Uterus (tissue), 4 donors: Measurements from ENCODE around the gene MESP2. TPM values are rescaled to one million over a fixed set of nuclear protein-coding genes. Genes with fewer than 3 reads are reported as not detected.

Source experiments
- DNase-seq, 2 donors: peaks; one replicate each; pipeline ENCODE4 v3.0.0-alpha.2; 2019 to 2020
- H3K27ac ChIP-seq, 2 donors: fragments of 200-600 bp; sonication (generic); 1 replicate in 1 of 2; 2 replicates in 1 of 2; pipeline ENCODE4 v1.5.1; 2016 to 2018
- H3K27me3 ChIP-seq, 2 donors: fragments of 200-600 bp; sonication (generic); one replicate each; pipeline ENCODE4 v1.5.1; 2018 to 2019; ENCODE audit warnings: control low read depth in 1 of 2
- H3K36me3 ChIP-seq, 2 donors: fragments of 200-600 bp; sonication (generic); one replicate each; pipeline ENCODE4 v1.5.1; 2019; ENCODE audit warnings: control low read depth in 1 of 2
- H3K4me1 ChIP-seq, 2 donors: fragments of 200-600 bp; sonication (generic); one replicate each; pipeline ENCODE4 v1.5.1; 2018 to 2019; ENCODE audit warnings: control low read depth in 1 of 2
- H3K4me3 ChIP-seq, 2 donors: fragments of 200-600 bp; sonication (generic); 1 replicate in 1 of 2; 2 replicates in 1 of 2; pipeline ENCODE4 v1.5.1; 2018 to 2019; ENCODE audit warnings: mild to moderate bottlenecking in 1 of 2
- H3K9me3 ChIP-seq, 2 donors: fragments of 200-600 bp; sonication (generic); one replicate each; pipeline ENCODE4 v1.5.1; 2019; ENCODE audit warnings: control low read depth in 1 of 2
- POLR2A ChIP-seq, 2 donors: fragments of 450-650 bp; IDR thresholded peaks; one replicate each; pipeline ENCODE4 v1.6.1; 2016; ENCODE audit warnings: antibody characterized with exemption in 2 of 2, mild to moderate bottlenecking in 1 of 2, moderate library complexity in 1 of 2
- intact Hi-C: fragments of 100-400 bp; cut with DNase I; formaldehyde crosslinking; loops from one replicate; pipeline ENCODE4 v1.15.1; 2023; ENCODE audit warnings: low total_unique reads
- total RNA-seq, 4 donors: library from RNA; depleted of rRNA in 3 of 4; stranded (reverse); fragments of >200 nt in 3 of 4; gene quantifications; one replicate each; pipeline versions ENCODE4 v1.1.0 to v1.2.4, GENCODE V29; 2014 to 2023
- TF ChIP-seq, protein P1 (sequence below), 4 experiments: fragments of 200-600 bp in 2 of 4; fragments of 450-650 bp in 2 of 4; sonication (generic) in 2 of 4; IDR thresholded peaks; one replicate each; pipeline ENCODE4 v1.5.1; 2016 to 2019; ENCODE audit warnings: antibody characterized with exemption in 4 of 4, mild to moderate bottlenecking in 2 of 4, moderate library complexity in 1 of 4
- donor health status: DM: yes; HTN: yes; CAD: no.

MESP2 gene
- total RNA-seq, 4 donors from 2014 or later: 0.21 TPM; not detected in 3

DNA sequence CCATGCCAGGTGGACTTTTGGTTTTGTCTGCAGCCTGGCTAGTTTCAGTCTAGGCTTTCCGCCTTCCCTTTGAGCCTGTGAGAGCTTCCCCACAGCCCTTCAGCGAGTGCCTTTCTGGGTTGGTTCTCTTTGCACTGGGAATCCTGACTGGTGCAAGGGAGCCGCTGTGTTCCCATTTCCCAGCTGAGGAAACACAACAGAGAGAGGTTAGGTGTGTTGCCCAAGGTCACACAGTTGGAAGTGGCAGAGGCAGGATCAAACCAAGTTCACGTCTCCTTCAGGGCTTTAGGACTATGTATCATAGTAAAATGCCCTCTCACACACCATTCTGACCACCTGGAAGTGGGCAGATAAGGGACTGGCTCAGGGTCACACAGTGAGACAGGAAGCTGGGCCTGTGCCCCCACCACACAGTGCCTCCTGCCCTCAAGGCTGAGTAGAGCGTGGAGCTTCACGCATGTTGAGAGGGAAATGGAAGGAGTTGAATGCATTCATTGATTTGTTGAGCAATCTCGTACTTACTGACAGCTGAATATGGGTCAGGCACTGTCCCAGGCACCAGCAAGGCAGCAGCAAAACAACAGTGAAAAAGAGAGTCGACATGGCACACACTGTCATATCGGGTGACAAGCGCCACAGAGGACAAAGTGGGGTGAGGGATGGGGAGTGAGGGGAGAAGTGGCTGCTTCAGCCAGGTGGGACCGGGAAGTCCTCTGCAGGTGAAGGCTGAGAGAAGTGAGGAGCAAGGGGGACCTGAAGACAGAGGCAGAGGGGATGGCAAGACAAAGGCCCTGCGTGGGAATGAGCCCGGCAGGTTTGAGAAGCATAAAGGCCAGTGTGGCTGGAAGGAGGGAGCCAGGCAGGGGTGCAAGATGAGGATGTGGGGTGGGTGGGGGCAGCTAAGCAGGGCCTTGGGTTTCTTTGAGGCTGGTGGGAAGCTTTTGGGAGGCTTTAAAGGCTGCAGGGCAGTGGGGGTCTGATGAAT lies 50.8 kb downstream of the MESP2 start:
- Histone ChIP-seq H3K36me3 (no peaks in the 10 kb centered on the region), H3K27me3 (no peaks in the 10 kb centered on the region)

DNA sequence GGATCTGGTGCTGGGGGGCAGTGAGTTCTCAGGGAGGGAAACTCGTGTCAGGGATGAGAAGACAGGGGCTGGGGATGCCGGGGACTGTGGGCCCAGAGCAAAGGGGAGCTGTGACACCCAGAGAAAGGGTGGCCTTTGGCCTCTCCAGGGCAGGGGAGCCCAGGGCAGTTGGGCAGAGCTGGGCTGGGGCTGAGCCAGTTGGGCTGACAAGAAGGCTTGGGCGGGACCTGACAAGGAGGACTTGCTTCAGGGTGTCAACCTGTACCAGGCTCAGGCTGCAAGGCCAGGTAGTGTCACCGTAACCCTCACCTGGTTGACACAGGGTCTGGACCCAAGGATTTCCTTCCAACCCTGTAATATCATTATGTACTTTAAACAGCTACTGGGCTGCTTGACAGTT lies 51.7 kb downstream of the MESP2 start:
- Histone ChIP-seq H3K27ac (peak overlapping the region in 1 of 2 donors; percentile 41), H3K4me1 (no peaks in the 10 kb centered on the region), H3K9me3 (no peaks in the 10 kb centered on the region), H3K36me3 (no peaks in the 10 kb centered on the region), H3K27me3 (no peaks in the 10 kb centered on the region), H3K4me3 (no peak overlapping the region)
- no peak for DNase-seq
- intact Hi-C loops: no loop called here
- TF ChIP-seq, protein P1, sequence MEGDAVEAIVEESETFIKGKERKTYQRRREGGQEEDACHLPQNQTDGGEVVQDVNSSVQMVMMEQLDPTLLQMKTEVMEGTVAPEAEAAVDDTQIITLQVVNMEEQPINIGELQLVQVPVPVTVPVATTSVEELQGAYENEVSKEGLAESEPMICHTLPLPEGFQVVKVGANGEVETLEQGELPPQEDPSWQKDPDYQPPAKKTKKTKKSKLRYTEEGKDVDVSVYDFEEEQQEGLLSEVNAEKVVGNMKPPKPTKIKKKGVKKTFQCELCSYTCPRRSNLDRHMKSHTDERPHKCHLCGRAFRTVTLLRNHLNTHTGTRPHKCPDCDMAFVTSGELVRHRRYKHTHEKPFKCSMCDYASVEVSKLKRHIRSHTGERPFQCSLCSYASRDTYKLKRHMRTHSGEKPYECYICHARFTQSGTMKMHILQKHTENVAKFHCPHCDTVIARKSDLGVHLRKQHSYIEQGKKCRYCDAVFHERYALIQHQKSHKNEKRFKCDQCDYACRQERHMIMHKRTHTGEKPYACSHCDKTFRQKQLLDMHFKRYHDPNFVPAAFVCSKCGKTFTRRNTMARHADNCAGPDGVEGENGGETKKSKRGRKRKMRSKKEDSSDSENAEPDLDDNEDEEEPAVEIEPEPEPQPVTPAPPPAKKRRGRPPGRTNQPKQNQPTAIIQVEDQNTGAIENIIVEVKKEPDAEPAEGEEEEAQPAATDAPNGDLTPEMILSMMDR (IDR thresholded peaks at IDR 0.05): no peak
- no peak for TF ChIP-seq POLR2A (IDR thresholded peaks at IDR 0.05)

More for the DNA sequence above, 50.8 kb downstream of the MESP2 start:
- H3K4me3 ChIP-seq: no peak overlapping the region
- DNase-seq: no peak
- H3K4me1 ChIP-seq: no peaks in the 10 kb centered on the region
- TF ChIP-seq, protein P1 (IDR thresholded peaks at IDR 0.05): no peak
- TF ChIP-seq POLR2A (IDR thresholded peaks at IDR 0.05): no peak
- intact Hi-C loops: no loop called here
- no peaks in the 10 kb centered on the region for H3K9me3 ChIP-seq
- no peak overlapping the region for H3K27ac ChIP-seq

Other genes starting within 250 kb of the MESP2 start
- gene TICRR, start 200.9 kb upstream of the MESP2 start, total RNA-seq: 1 to 10 TPM in 1 of 4 donors, under 1 TPM in 1, not detected in 2; under 0.01 to 3.7 TPM
- 10 to 100 TPM in 2 of 4 donors, 1 to 10 TPM in 2; 2.0 to 17.3 (median 11.3) TPM for gene KIF7, start 120.9 kb upstream of the MESP2 start, total RNA-seq
- gene PLIN1, start 97.0 kb upstream of the MESP2 start, total RNA-seq: 1 to 10 TPM in 1 of 4 donors, under 1 TPM in 2, not detected in 1; 0.26 to 1.3 (median 0.48) TPM
- gene PEX11A, start 85.6 kb upstream of the MESP2 start, total RNA-seq: 10 to 100 TPM in 2 of 4 donors, 1 to 10 TPM in 2; 1.5 to 16.2 (median 8.7) TPM
- gene WDR93, start 85.5 kb upstream of the MESP2 start, total RNA-seq: 1 to 10 TPM in 1 of 4 donors, not detected in 3; 1.5 TPM
- 1 to 10 TPM in 3 of 4 donors, not detected in 1; 1.0 to 6.5 (median 2.7) TPM for gene MESP1, start 25.1 kb upstream of the MESP2 start, total RNA-seq
- 1 to 10 TPM in 3 of 4 donors, under 1 TPM in 1; 0.88 to 5.9 (median 2.2) TPM for gene ANPEP, start 38.5 kb downstream of the MESP2 start, total RNA-seq
- gene AP3S2, start 117.7 kb downstream of the MESP2 start, total RNA-seq: 10 to 100 TPM; 17.4 to 70.6 (median 35.9) TPM
- gene ARPIN, start 136.6 kb downstream of the MESP2 start, total RNA-seq: 10 to 100 TPM in 3 of 4 donors, 1 to 10 TPM in 1; 8.2 to 32.8 (median 20.7) TPM
- gene ZNF710, start 225.0 kb downstream of the MESP2 start, total RNA-seq: 10 to 100 TPM in 2 of 4 donors, 1 to 10 TPM in 2; 2.3 to 22.2 (median 8.4) TPM